Left lung (tissue), 10 donors: ENCODE measurements around the gene TMEM100. TPM values are rescaled to one million over a fixed set of nuclear protein-coding genes. Genes with fewer than 3 reads are reported as not detected.

Source experiments
- ATAC-seq: fragments of 200-7000 bp; cut with Tn5 transposase; one replicate; pipeline ENCODE4 v1.9.1; 2020; ENCODE audit warnings: moderate library complexity
- DNase-seq, 4 donors: peaks; one replicate each; pipeline ENCODE4 v3.0.0-alpha.2; 2013 to 2020
- H3K27ac ChIP-seq, 2 donors: fragments of 200-600 bp; sonication (generic) in 1 of 2; one replicate each; pipeline versions ENCODE4 v1.5.0 to v1.8.0; 2020 to 2021
- H3K27me3 ChIP-seq, 2 donors: fragments of 200-600 bp; sonication (generic) in 1 of 2; one replicate each; pipeline versions ENCODE4 v1.5.0 to v1.8.0; 2020 to 2021
- H3K36me3 ChIP-seq, 2 donors: fragments of 200-600 bp; sonication (generic) in 1 of 2; one replicate each; pipeline versions ENCODE4 v1.5.0 to v1.8.0; 2020 to 2021
- H3K4me1 ChIP-seq, 2 donors: fragments of 200-600 bp; one replicate each; pipeline ENCODE4 v1.8.0; 2021
- H3K4me3 ChIP-seq, 2 donors: fragments of 200-600 bp; sonication (generic) in 1 of 2; one replicate each; pipeline versions ENCODE4 v1.5.0 to v1.8.0; 2020 to 2021; ENCODE audit warnings: mild to moderate bottlenecking in 1 of 2
- H3K9me3 ChIP-seq, 2 donors: fragments of 200-600 bp; sonication (generic) in 1 of 2; one replicate each; pipeline versions ENCODE4 v1.5.0 to v1.8.0; 2020 to 2021
- intact Hi-C, 2 donors: fragments of 100-400 bp; cut with DNase I; formaldehyde crosslinking; loops; one replicate each; pipeline versions ENCODE4 v1.11.2 to v1.14.2; 2022
- polyA plus RNA-seq, 6 donors: library from polyadenylated mRNA; unstranded; fragments of 120-200 nt; gene quantifications; one replicate each; pipeline ENCODE4 v1.2.1, GENCODE V29; 2013; ENCODE audit not compliant: insufficient read length in 6 of 6
- total RNA-seq, 2 donors: library from RNA; stranded (reverse); fragmentation: NEBNext Ultra II Directional; extraction: Animal tissue kit (Norgen Biotek cat#: 25700); gene quantifications; one replicate each; pipeline ENCODE4 v1.2.1, GENCODE V29; 2021
- TF ChIP-seq, protein P1 (sequence below), 2 donors: fragments of 200-600 bp; sonication (generic) in 1 of 2; IDR thresholded peaks; one replicate each; pipeline versions ENCODE4 v1.5.0 to v1.8.0; 2021; ENCODE audit warnings: antibody characterized with exemption in 2 of 2
- donor health status: DM: no; HTN: yes; CAD: no.
- donor health status: DM: no; HTN: no; CAD: no.

Gene TMEM100
- total and polyA plus RNA-seq, 8 donors = 18.6 to 164 (median 37.0) TPM

DNA sequence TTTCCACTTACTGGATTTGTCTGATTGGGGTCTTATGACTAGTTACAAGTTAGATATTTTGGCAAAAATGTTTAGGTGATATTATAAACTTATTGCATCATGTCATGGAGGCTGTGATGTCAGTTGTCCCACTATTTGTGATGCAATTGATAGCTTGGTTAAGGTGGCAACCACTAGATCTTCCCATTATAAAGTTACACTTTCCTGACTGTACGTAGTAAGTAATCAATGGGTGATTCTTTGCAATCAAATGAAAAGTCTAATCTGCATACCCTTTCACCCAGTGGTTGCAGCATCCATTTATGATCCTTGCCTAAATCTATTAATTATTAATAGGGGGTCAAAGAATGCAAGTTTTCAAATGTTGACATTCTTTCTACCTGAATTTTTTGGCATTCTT is 23.8 kb upstream of the TMEM100 start:
- Histone ChIP-seq H3K9me3 (no peaks in the 10 kb centered on the region), H3K4me1 (peaks cover 0 to 3% of the 10 kb centered on the region in 2 donors), H3K27ac (no peak overlapping the region), H3K27me3 (no peaks in the 10 kb centered on the region), H3K36me3 (no peaks in the 10 kb centered on the region), H3K4me3 (no peak overlapping the region)
- intact Hi-C loops = no loop called here
- no peak for DNase-seq
- no peak for ATAC-seq
- TF ChIP-seq, protein P1, sequence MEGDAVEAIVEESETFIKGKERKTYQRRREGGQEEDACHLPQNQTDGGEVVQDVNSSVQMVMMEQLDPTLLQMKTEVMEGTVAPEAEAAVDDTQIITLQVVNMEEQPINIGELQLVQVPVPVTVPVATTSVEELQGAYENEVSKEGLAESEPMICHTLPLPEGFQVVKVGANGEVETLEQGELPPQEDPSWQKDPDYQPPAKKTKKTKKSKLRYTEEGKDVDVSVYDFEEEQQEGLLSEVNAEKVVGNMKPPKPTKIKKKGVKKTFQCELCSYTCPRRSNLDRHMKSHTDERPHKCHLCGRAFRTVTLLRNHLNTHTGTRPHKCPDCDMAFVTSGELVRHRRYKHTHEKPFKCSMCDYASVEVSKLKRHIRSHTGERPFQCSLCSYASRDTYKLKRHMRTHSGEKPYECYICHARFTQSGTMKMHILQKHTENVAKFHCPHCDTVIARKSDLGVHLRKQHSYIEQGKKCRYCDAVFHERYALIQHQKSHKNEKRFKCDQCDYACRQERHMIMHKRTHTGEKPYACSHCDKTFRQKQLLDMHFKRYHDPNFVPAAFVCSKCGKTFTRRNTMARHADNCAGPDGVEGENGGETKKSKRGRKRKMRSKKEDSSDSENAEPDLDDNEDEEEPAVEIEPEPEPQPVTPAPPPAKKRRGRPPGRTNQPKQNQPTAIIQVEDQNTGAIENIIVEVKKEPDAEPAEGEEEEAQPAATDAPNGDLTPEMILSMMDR (IDR thresholded peaks at IDR 0.05) = no peak

GRCh38 chr17:55745258-55745657 is 22.6 kb upstream of the TMEM100 start:
- DNase-seq (no peak), ATAC-seq (no peak)
- H3K27ac ChIP-seq = no peak overlapping the region
- no peak overlapping the region for H3K4me3 ChIP-seq
- intact Hi-C loops = no loop called here
- no peaks in the 10 kb centered on the region for H3K36me3 ChIP-seq
- no peaks in the 10 kb centered on the region for H3K4me1 ChIP-seq
- TF ChIP-seq, protein P1 (IDR thresholded peaks at IDR 0.05) = no peak
- no peaks in the 10 kb centered on the region for H3K9me3 ChIP-seq
- H3K27me3 ChIP-seq = no peaks in the 10 kb centered on the region

- Histone ChIP-seq H3K27ac (no peak overlapping the region), H3K36me3 (no peaks in the 10 kb centered on the region), H3K9me3 (no peaks in the 10 kb centered on the region), H3K4me1 (no peaks in the 10 kb centered on the region), H3K27me3 (no peaks in the 10 kb centered on the region), H3K4me3 (no peak overlapping the region)
- TF ChIP-seq, protein P1 (IDR thresholded peaks at IDR 0.05) = no peak
- DNase-seq (peak in 1 of 4 donors; percentile 21), ATAC-seq (no peak)
- intact Hi-C loops = no loop called here
These were observed 20.5 kb upstream of the TMEM100 start for GRCh38 chr17:55743103-55743679.

DNA sequence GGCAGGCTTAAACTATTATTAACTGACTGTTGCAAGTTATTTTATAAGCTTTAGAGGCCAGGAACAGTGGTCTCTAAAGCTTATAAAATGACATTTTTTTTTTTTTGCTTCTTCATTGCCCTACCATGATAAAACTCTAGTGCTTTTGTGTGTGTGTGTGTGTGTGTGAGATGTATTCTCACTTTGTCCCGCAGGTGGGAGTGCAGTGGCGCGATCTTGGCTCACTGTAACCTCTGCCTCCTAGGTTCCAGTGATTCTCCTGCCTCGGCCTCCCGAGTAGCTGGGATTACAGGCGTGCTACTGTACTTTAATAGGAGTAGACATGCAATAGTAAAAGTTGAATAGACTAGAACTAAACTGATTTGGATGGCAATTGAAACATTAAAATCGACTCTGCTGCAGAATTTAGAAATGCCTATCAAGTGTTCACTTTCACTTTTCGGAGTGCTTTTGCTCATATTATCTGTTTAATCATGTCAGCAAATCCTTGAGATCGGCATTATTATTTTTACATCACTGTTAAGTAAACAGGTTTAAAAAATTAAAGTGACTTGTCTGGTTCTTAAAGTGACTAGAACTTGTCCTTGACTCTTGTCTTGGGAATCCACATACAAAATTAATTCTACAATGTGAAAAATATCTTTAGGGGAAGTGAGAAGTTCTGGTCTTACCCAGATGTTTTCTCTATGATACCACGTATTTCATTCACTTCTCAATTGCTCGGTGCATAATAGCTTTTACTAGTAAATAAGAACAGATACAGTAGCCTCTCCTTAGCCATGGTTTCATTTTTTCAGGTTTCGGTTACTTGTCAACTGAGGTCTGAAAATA is 19.8 kb upstream of the TMEM100 start:
- no peak overlapping the region for H3K27ac ChIP-seq
- no peaks in the 10 kb centered on the region for H3K9me3 ChIP-seq
- intact Hi-C loops = no loop called here
- no peaks in the 10 kb centered on the region for H3K27me3 ChIP-seq
- ATAC-seq = no peak
- no peak overlapping the region for H3K4me3 ChIP-seq
- peak in 1 of 4 donors; percentile 31 for DNase-seq
- TF ChIP-seq, protein P1 (IDR thresholded peaks at IDR 0.05) = no peak
- H3K4me1 ChIP-seq = no peaks in the 10 kb centered on the region
- no peaks in the 10 kb centered on the region for H3K36me3 ChIP-seq

DNA sequence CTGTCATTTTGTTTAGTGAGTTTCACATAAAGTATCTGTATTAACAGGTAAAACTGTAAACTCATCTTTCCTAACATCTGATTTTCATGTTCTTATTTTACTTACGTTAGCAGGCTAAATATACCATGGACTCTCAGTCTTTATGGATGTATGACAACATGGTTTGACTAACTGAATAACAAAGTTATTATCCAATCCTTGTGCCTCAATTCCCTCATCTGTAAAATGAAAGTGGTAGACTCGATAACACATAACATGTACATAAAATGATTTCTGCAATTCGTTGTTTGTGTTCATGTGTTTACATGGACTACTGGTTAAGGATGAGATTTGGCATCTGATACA is 18.7 kb upstream of the TMEM100 start:
- intact Hi-C loops = no loop called here
- H3K27ac ChIP-seq = no peak overlapping the region
- no peak for ATAC-seq

More for the DNA sequence above, 18.7 kb upstream of the TMEM100 start:
- H3K4me1 ChIP-seq = no peaks in the 10 kb centered on the region
- DNase-seq = no peak
- no peaks in the 10 kb centered on the region for H3K36me3 ChIP-seq
- H3K9me3 ChIP-seq = no peaks in the 10 kb centered on the region
- H3K27me3 ChIP-seq = no peaks in the 10 kb centered on the region
- TF ChIP-seq, protein P1 (IDR thresholded peaks at IDR 0.05) = no peak
- no peak overlapping the region for H3K4me3 ChIP-seq
